Fibroblast of lung (primary cell): ENCODE data around the gene CFD.

Experiments used
- CTCF ChIP-seq, 2 donors: IDR thresholded peaks in 1 of 2; conservative IDR thresholded peaks in 1 of 2; 1 replicate in 1 of 2; 2 replicates in 1 of 2; pipeline ENCODE4 v1.5.1; 2011 to 2012; ENCODE audit warnings: low read length in 2 of 2, control low read depth in 1 of 2, inconsistent platforms in 1 of 2, low read depth in 1 of 2, mild to moderate bottlenecking in 1 of 2
- EZH2 ChIP-seq: IDR thresholded peaks from 2 replicates; pipeline ENCODE4 v1.5.1; 2012; ENCODE audit warnings: low read length, control low read depth, mild to moderate bottlenecking; ENCODE audit errors: missing control alignments

GRCh38 chr19:835210-835810 is 24.2 kb upstream of the CFD start:
- TF ChIP-seq CTCF (conservative IDR thresholded peaks at IDR 0.05 in 1 of 2, IDR thresholded peaks at IDR 0.05 in 1 of 2; ENCODE audit: low read depth in 1 of 2, low read length in 2 of 2) (no peak), EZH2 (no peak)
